LHCN-M2 (cell line): ENCODE data around the gene C14orf119. TPM values are rescaled to one million over a fixed set of nuclear protein-coding genes. Genes with fewer than 3 reads are reported as not detected.

Source experiments
- DNase-seq: peaks from one replicate; pipeline ENCODE4 v3.0.0-alpha.2; 2012; ENCODE audit warnings: low read depth
- total RNA-seq: library from RNA; depleted of rRNA; stranded (reverse); fragments of >200 nt; gene quantifications from 2 replicates; pipeline ENCODE4 v1.2.3, GENCODE V29; 2014

Gene C14orf119
- total RNA-seq, 1 experiment from 2014 or later: 47.0 TPM

GRCh38 chr14:23060536-23061260, 34.6 kb upstream of the C14orf119 start:
- no peak for DNase-seq

GRCh38 chr14:23062002-23062401, 33.3 kb upstream of the C14orf119 start:
- DNase-seq: peak; percentile 92

GRCh38 chr14:23063601-23064000, 31.7 kb upstream of the C14orf119 start:
- DNase-seq: no peak

GRCh38 chr14:23066368-23066767, 28.9 kb upstream of the C14orf119 start:
- no peak for DNase-seq

- DNase-seq: no peak
Observed at GRCh38 chr14:23066855-23067744, 28.2 kb upstream of the C14orf119 start.

- DNase-seq: no peak
Observed at GRCh38 chr14:23067847-23068788, 27.2 kb upstream of the C14orf119 start.

- DNase-seq: peak; percentile 92
Observed at GRCh38 chr14:23068789-23069412, 26.4 kb upstream of the C14orf119 start.

- no peak for DNase-seq
Observed at GRCh38 chr14:23069413-23069806, 25.9 kb upstream of the C14orf119 start.

- DNase-seq: no peak
Observed at GRCh38 chr14:23070262-23071129, 24.8 kb upstream of the C14orf119 start.

- DNase-seq: peak; percentile 93
Observed at GRCh38 chr14:23071244-23071920, 23.9 kb upstream of the C14orf119 start.

GRCh38 chr14:23071921-23072539, 23.3 kb upstream of the C14orf119 start:
- DNase-seq: peak; percentile 33

GRCh38 chr14:23074906-23075305, 20.4 kb upstream of the C14orf119 start:
- DNase-seq: no peak

- DNase-seq: peak; percentile 43
Observed at GRCh38 chr14:23076785-23077408, 18.4 kb upstream of the C14orf119 start.

- peak; percentile 71 for DNase-seq
Observed at GRCh38 chr14:23077962-23078361, 17.3 kb upstream of the C14orf119 start.

GRCh38 chr14:23078692-23079116, 16.6 kb upstream of the C14orf119 start:
- peak; percentile 98 for DNase-seq

GRCh38 chr14:23079716-23080115, 15.6 kb upstream of the C14orf119 start:
- DNase-seq: no peak

GRCh38 chr14:23080474-23080873, 14.8 kb upstream of the C14orf119 start:
- DNase-seq: no peak

GRCh38 chr14:23085458-23085857, 9.8 kb upstream of the C14orf119 start:
- DNase-seq: no peak

- DNase-seq: no peak
Observed at GRCh38 chr14:23086565-23086964, 8.7 kb upstream of the C14orf119 start.
